HepG2 (cell line): Measurements from ENCODE around the gene CCDC33. TPM values are rescaled to one million over a fixed set of nuclear protein-coding genes. Genes with fewer than 3 reads are reported as not detected.

ENCODE experiments used
- CBX1 ChIP-seq: IDR thresholded peaks from one replicate; pipeline ENCODE4 v1.6.1; 2016; ENCODE audit warnings: antibody characterized with exemption, low read depth
- ELF3 ChIP-seq: IDR thresholded peaks from 2 replicates; pipeline ENCODE4 v1.6.1; 2016; ENCODE audit warnings: missing genetic modification reagents, missing compliant biosample characterization
- HNF4G ChIP-seq, 2 experiments: sonication (generic) in 1 of 2; formaldehyde crosslinking in 1 of 2; IDR thresholded peaks; 2 replicates each; pipeline versions ENCODE4 v1.4.0 to v1.6.1; 2011 to 2020; ENCODE audit warnings: borderline replicate concordance in 2 of 2, low read depth in 2 of 2, mild to moderate bottlenecking in 2 of 2, low read length in 1 of 2, missing genetic modification reagents in 1 of 2, moderate library complexity in 1 of 2
- HOXA5 ChIP-seq: sonication (generic); formaldehyde crosslinking; IDR thresholded peaks from 2 replicates; pipeline ENCODE4 v1.4.0; 2020; ENCODE audit warnings: missing genetic modification reagents
- JUN ChIP-seq: sonication (generic); formaldehyde crosslinking; IDR thresholded peaks from 2 replicates; pipeline ENCODE4 v1.4.0; 2020; ENCODE audit warnings: mild to moderate bottlenecking, missing genetic modification reagents
- KDM6A ChIP-seq: IDR thresholded peaks from 2 replicates; pipeline ENCODE4 v1.6.1; 2016; ENCODE audit warnings: low read depth
- NKX3-1 ChIP-seq: sonication (generic); formaldehyde crosslinking; IDR thresholded peaks from 2 replicates; pipeline ENCODE4 v1.5.0; 2020; ENCODE audit warnings: missing genetic modification reagents
- PCBP1 ChIP-seq: fragments of 200-400 bp; formaldehyde crosslinking; IDR thresholded peaks from 2 replicates; pipeline ENCODE4 v1.6.1; 2017; ENCODE audit warnings: mild to moderate bottlenecking, low read depth, low read length, borderline replicate concordance
- SNAPC2 ChIP-seq: sonication (generic); formaldehyde crosslinking; IDR thresholded peaks from 2 replicates; pipeline ENCODE4 v1.8.1; 2022; ENCODE audit warnings: mild to moderate bottlenecking, missing genetic modification reagents
- TCF7L2 ChIP-seq: IDR thresholded peaks from 2 replicates; pipeline ENCODE4 v1.6.1; 2011; ENCODE audit warnings: mild to moderate bottlenecking, low read depth, low read length, moderate library complexity
- TGIF2 ChIP-seq: IDR thresholded peaks from 2 replicates; pipeline ENCODE4 v1.6.1; 2016; ENCODE audit warnings: control low read depth, missing compliant biosample characterization
- ZFP91 ChIP-seq: sonication (generic); formaldehyde crosslinking; IDR thresholded peaks from 2 replicates; pipeline ENCODE4 v1.9.0; 2022; ENCODE audit warnings: missing genetic modification reagents, mild to moderate bottlenecking, borderline replicate concordance
- ZFYVE20 ChIP-seq: sonication (generic); formaldehyde crosslinking; IDR thresholded peaks from 2 replicates; pipeline ENCODE4 v1.8.0; 2023; ENCODE audit warnings: low read depth, mild to moderate bottlenecking, moderate library complexity, missing genetic modification reagents, borderline replicate concordance
- ZNF142 ChIP-seq: sonication (generic); formaldehyde crosslinking; IDR thresholded peaks from 2 replicates; pipeline ENCODE4 v1.4.0; 2020; ENCODE audit warnings: missing genetic modification reagents
- ZNF329 ChIP-seq: sonication (generic); formaldehyde crosslinking; IDR thresholded peaks from 2 replicates; pipeline ENCODE4 v1.9.0; 2021; ENCODE audit warnings: low read depth, mild to moderate bottlenecking, missing genetic modification reagents
- ZNF331 ChIP-seq: sonication (generic); formaldehyde crosslinking; IDR thresholded peaks from 2 replicates; pipeline ENCODE4 v1.4.0; 2020; ENCODE audit warnings: missing genetic modification reagents
- ZNF354B ChIP-seq: sonication (generic); formaldehyde crosslinking; IDR thresholded peaks from 2 replicates; pipeline ENCODE4 v1.8.0; 2022; ENCODE audit warnings: mild to moderate bottlenecking, missing genetic modification reagents
- ZNF460 ChIP-seq: sonication (generic); formaldehyde crosslinking; IDR thresholded peaks from 2 replicates; pipeline ENCODE4 v1.5.1; 2020; ENCODE audit warnings: missing genetic modification reagents, mild to moderate bottlenecking, borderline replicate concordance
- ZNF546 ChIP-seq: sonication (generic); formaldehyde crosslinking; conservative IDR thresholded peaks from 2 replicates; pipeline ENCODE4 v1.8.1; 2023; ENCODE audit warnings: mild to moderate bottlenecking, missing genetic modification reagents
- ZNF563 ChIP-seq: sonication (generic); formaldehyde crosslinking; IDR thresholded peaks from 2 replicates; pipeline ENCODE4 v1.8.0; 2022; ENCODE audit warnings: mild to moderate bottlenecking, moderate library complexity, missing genetic modification reagents
- ZNF713 ChIP-seq: sonication (generic); formaldehyde crosslinking; IDR thresholded peaks from 2 replicates; pipeline ENCODE4 v1.4.0; 2020; ENCODE audit warnings: mild to moderate bottlenecking, missing genetic modification reagents
- ZNF75D ChIP-seq: sonication (generic); formaldehyde crosslinking; IDR thresholded peaks from 2 replicates; pipeline ENCODE4 v1.8.1; 2023; ENCODE audit warnings: missing genetic modification reagents, mild to moderate bottlenecking, borderline replicate concordance
- ZNF879 ChIP-seq: sonication (generic); formaldehyde crosslinking; IDR thresholded peaks from 2 replicates; pipeline ENCODE4 v1.8.1; 2023; ENCODE audit warnings: missing genetic modification reagents
- polyA plus RNA-seq, 8 experiments: library from polyadenylated mRNA; depleted of rRNA in 3 of 8; stranded (reverse) in 7 of 8; unstranded in 1 of 8; fragments of >200 nt; fragmentation: Illumina TruSeq in 4 of 8; extraction: Trizol in 4 of 8; gene quantifications; 2 replicates each; pipeline versions ENCODE4 v1.2.1 to v1.2.3, GENCODE V29; 2011 to 2016; ENCODE audit warnings: low read depth in 4 of 8, missing spikeins in 1 of 8, mixed read lengths in 1 of 8; ENCODE audit not compliant: insufficient read depth in 1 of 8
- total RNA-seq, 5 experiments: library from RNA; depleted of rRNA; stranded (reverse); fragments of >200 nt; fragmentation: Illumina TruSeq; extraction: Trizol; gene quantifications; 2 replicates each; pipeline ENCODE4 v1.2.3, GENCODE V29; 2016; ENCODE audit warnings: low read depth in 1 of 5

Gene CCDC33
- total and polyA plus RNA-seq, 2 of the 13 experiments (the other 11 are each of a cell fraction or from before 2014, with no cell fraction given) = 0.30 TPM; not detected in 1

GRCh38 chr15:74373731-74374647 is 137.9 kb downstream of the CCDC33 start (continued):
- TF ChIP-seq ZNF354B (CRISPR knock-in tag) (no peak), TGIF2 (CRISPR knock-in tag) (no peak), ZNF142 (CRISPR knock-in tag) (0 out of 2 replicates have a peak, but pooled peaks have one; percentile 71), CBX1 (no peak), HNF4G (IDR thresholded peaks at IDR 0.05; ENCODE audit: borderline replicate concordance, low read depth, low read length) (no peak), HNF4G (CRISPR knock-in tag; IDR thresholded peaks at IDR 0.05; ENCODE audit: borderline replicate concordance, low read depth) (no peak), ZNF563 (CRISPR knock-in tag) (peak; percentile 62), SNAPC2 (CRISPR knock-in tag) (no peak), PCBP1 (0 out of 2 replicates have a peak, but pooled peaks have one; percentile 53), KDM6A (CRISPR knock-in tag) (no peak), NKX3-1 (no peak), ZNF713 (CRISPR knock-in tag) (no peak), HOXA5 (CRISPR knock-in tag) (0 out of 2 replicates have a peak, but pooled peaks have one; percentile 39), ZFP91 (CRISPR knock-in tag) (peak; percentile 29; the same call in 1 of the 2 replicates), ZFYVE20 (CRISPR knock-in tag) (no peak), ZNF546 (CRISPR knock-in tag) (peak; percentile 50; the same call in 1 of the 2 replicates), ELF3 (CRISPR knock-in tag) (0 out of 2 replicates have a peak, but pooled peaks have one; percentile 13), ZNF331 (CRISPR knock-in tag) (peak; percentile 42; the same call in 1 of the 2 replicates), ZNF75D (no peak), ZNF460 (CRISPR knock-in tag) (no peak), ZNF879 (no peak), TCF7L2 (no peak), JUN (no peak), ZNF329 (CRISPR knock-in tag) (0 out of 2 replicates have a peak, but pooled peaks have one; percentile 13)
